ENCODE measurements around the gene RNU1-3.
"Not testable (repeated sequence)": the region's sequence is repeated elsewhere in the genome, so short reads cannot be mapped to it uniquely, and the experiment has no call there.

RNU1-3 gene

GRCh38 chr1:16651560-16651959 is 15.2 kb downstream of the RNU1-3 start:
- DNase-seq (ENCODE audit: low read depth), result not testable (repeated sequence)

- not testable (repeated sequence) for DNase-seq (ENCODE audit: low read depth)
Measured at GRCh38 chr1:16649960-16650359, 16.8 kb downstream of the RNU1-3 start.

- not testable (repeated sequence) for DNase-seq (ENCODE audit: low read depth)
Measured at GRCh38 chr1:16649390-16649789, 17.4 kb downstream of the RNU1-3 start.

GRCh38 chr1:16648756-16649155 is 18.0 kb downstream of the RNU1-3 start:
- not testable (repeated sequence) for DNase-seq (ENCODE audit: low read depth)

GRCh38 chr1:16648250-16648649 is 18.5 kb downstream of the RNU1-3 start:
- not testable (repeated sequence) for DNase-seq (ENCODE audit: low read depth)

GRCh38 chr1:16647179-16648176 is 19.3 kb downstream of the RNU1-3 start:
- DNase-seq (ENCODE audit: low read depth), result not testable (repeated sequence)

GRCh38 chr1:16646716-16647115 is 20.0 kb downstream of the RNU1-3 start:
- DNase-seq (ENCODE audit: low read depth), result not testable (repeated sequence)

- not testable (repeated sequence) for DNase-seq (ENCODE audit: low read depth)
Measured at GRCh38 chr1:16646061-16646664, 20.6 kb downstream of the RNU1-3 start.

GRCh38 chr1:16645271-16646060 is 21.3 kb downstream of the RNU1-3 start:
- DNase-seq (ENCODE audit: low read depth), result not testable (repeated sequence)

- DNase-seq (ENCODE audit: low read depth), result peak; percentile 100
Measured at GRCh38 chr1:16644482-16645270, 22.1 kb downstream of the RNU1-3 start.

- no peak for DNase-seq (ENCODE audit: low read depth)
Measured at GRCh38 chr1:16644193-16644481, 22.6 kb downstream of the RNU1-3 start.

GRCh38 chr1:16643476-16644192 is 23.1 kb downstream of the RNU1-3 start:
- not testable (repeated sequence) for DNase-seq (ENCODE audit: low read depth)

- DNase-seq (ENCODE audit: low read depth), result not testable (repeated sequence)
Measured at GRCh38 chr1:16643001-16643411, 23.7 kb downstream of the RNU1-3 start.

GRCh38 chr1:16642025-16642966 is 24.5 kb downstream of the RNU1-3 start:
- DNase-seq (ENCODE audit: low read depth), result not testable (repeated sequence)

GRCh38 chr1:16641159-16641975 is 25.4 kb downstream of the RNU1-3 start:
- not testable (repeated sequence) for DNase-seq (ENCODE audit: low read depth)

GRCh38 chr1:16639091-16640031 is 27.4 kb downstream of the RNU1-3 start:
- DNase-seq (ENCODE audit: low read depth), result not testable (repeated sequence)

- DNase-seq (ENCODE audit: low read depth), result not testable (repeated sequence)
Measured at GRCh38 chr1:16637941-16638778, 28.6 kb downstream of the RNU1-3 start.

Measured in stimulated activated CD8-positive, alpha-beta memory T cell treated with anti-CD3 and anti-CD28 coated beads, Interleukin-15, amount 100 ng/mL, for 1 hour (primary cell).